A549 (cell line): ENCODE measurements around the gene ABHD12.

Experiments used
- CHD2 ChIP-seq: fragments of 150-350 bp; IDR thresholded peaks from 2 replicates; pipeline ENCODE4 v1.6.1; 2014; ENCODE audit warnings: low read length; ENCODE audit not compliant: partially characterized antibody
- EP300 ChIP-seq, 2 experiments: fragments of >200 bp; sonication (Bioruptor Twin); formaldehyde crosslinking; IDR thresholded peaks; 2 replicates in 1 of 2; 3 replicates in 1 of 2; pipeline ENCODE4 v1.6.1; 2016 to 2017
- FOSB ChIP-seq: fragments of 250-450 bp; sonication (Bioruptor Pico); IDR thresholded peaks from 2 replicates; pipeline ENCODE4 v1.5.0; 2020; ENCODE audit warnings: mild to moderate bottlenecking, moderate library complexity
- HMGXB4 ChIP-seq: fragments of 250-450 bp; sonication (Bioruptor Pico); IDR thresholded peaks from 2 replicates; pipeline ENCODE4 v1.5.0; 2021; ENCODE audit warnings: mild to moderate bottlenecking, moderate library complexity, borderline replicate concordance
- MYC ChIP-seq: IDR thresholded peaks from 2 replicates; pipeline ENCODE4 v1.6.1; 2012; ENCODE audit warnings: mild to moderate bottlenecking, inconsistent platforms, low read length, improper control_type of control experiment, borderline replicate concordance
- RAD21 ChIP-seq, 2 experiments: fragments of >200 bp in 1 of 2; sonication (Bioruptor Twin) in 1 of 2; formaldehyde crosslinking in 1 of 2; IDR thresholded peaks in 1 of 2; conservative IDR thresholded peaks in 1 of 2; 2 replicates in 1 of 2; 3 replicates in 1 of 2; pipeline ENCODE4 v1.6.1; 2012 to 2018; ENCODE audit warnings: inconsistent platforms in 1 of 2
- RFX5 ChIP-seq: fragments of 450-650 bp; IDR thresholded peaks from 2 replicates; pipeline ENCODE4 v1.7.1; 2014; ENCODE audit warnings: antibody characterized with exemption, mild to moderate bottlenecking, moderate library complexity
- TF ChIP-seq, protein P1 (sequence below): fragments of >200 bp; sonication (Bioruptor Twin); formaldehyde crosslinking; IDR thresholded peaks from 3 replicates; pipeline ENCODE4 v1.5.1; 2016

- no peak for TF ChIP-seq RAD21 (conservative IDR thresholded peaks at IDR 0.05 in 1 of 2, IDR thresholded peaks at IDR 0.05 in 1 of 2)
- TF ChIP-seq FOSB (CRISPR knock-in tag): no peak
- TF ChIP-seq CHD2: no peak
- TF ChIP-seq, protein P1, sequence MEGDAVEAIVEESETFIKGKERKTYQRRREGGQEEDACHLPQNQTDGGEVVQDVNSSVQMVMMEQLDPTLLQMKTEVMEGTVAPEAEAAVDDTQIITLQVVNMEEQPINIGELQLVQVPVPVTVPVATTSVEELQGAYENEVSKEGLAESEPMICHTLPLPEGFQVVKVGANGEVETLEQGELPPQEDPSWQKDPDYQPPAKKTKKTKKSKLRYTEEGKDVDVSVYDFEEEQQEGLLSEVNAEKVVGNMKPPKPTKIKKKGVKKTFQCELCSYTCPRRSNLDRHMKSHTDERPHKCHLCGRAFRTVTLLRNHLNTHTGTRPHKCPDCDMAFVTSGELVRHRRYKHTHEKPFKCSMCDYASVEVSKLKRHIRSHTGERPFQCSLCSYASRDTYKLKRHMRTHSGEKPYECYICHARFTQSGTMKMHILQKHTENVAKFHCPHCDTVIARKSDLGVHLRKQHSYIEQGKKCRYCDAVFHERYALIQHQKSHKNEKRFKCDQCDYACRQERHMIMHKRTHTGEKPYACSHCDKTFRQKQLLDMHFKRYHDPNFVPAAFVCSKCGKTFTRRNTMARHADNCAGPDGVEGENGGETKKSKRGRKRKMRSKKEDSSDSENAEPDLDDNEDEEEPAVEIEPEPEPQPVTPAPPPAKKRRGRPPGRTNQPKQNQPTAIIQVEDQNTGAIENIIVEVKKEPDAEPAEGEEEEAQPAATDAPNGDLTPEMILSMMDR: no peak
- TF ChIP-seq RFX5: no peak
- no peak for TF ChIP-seq MYC
- TF ChIP-seq HMGXB4 (CRISPR knock-in tag): no peak
- TF ChIP-seq EP300 (IDR thresholded peaks at IDR 0.05): no peak
These were observed 111.8 kb downstream of the ABHD12 start for GRCh38 chr20:25278636-25279361.
